K562 (cell line): ENCODE data around the gene TPSAB1. TPM values are rescaled to one million over a fixed set of nuclear protein-coding genes. Genes with fewer than 3 reads are reported as not detected.

ENCODE experiments used
- ATAC-seq: fragments of 200-7000 bp; cut with Tn5 transposase; 3 replicates; pipeline ENCODE4 v1.9.1; 2020; ENCODE audit warnings: moderate library complexity
- BruUV-seq: library from RNA; stranded (reverse); fragments of 400-500 nt; replicated peaks from 2 replicates; lab custom pipeline; 2021; lab: Mats Ljungman, UMichigan
- CTCF ChIA-PET: fragments of 300-600 bp; formaldehyde crosslinking; extraction: SDS; loops from one replicate; lab custom pipeline; 2021; ENCODE audit warnings: low intra/inter-chr PET ratio; lab: Yijun Ruan, JAX
- POLR2A ChIA-PET: fragments of 300-600, 350-650 bp; sonication (Branson Sonifier 250); formaldehyde crosslinking; extraction: SDS; loops from one replicate; lab custom pipeline; 2021; ENCODE audit warnings: antibody characterized with exemption, inconsistent platforms; lab: Yijun Ruan, JAX
- DNase-seq, 4 experiments: peaks; one replicate each; pipeline versions ENCODE4 v3.0.0 to v3.0.0-alpha.2; 2011 to 2018; ENCODE audit warnings: low spot score in 3 of 4, mixed read lengths in 3 of 4; ENCODE audit errors: extremely low read depth in 1 of 4
- FAIRE-seq: peaks from 2 replicates; lab custom pipeline; 2011; peaks lifted over from hg19 to GRCh38; lab: Jason Lieb, UNC
- H2AFZ ChIP-seq: 2 replicates; pipeline ENCODE4 v1.6.0; 2011; ENCODE audit warnings: low read depth, low read length, control low read depth, inconsistent platforms
- H3K27ac ChIP-seq: fragments of 200-600 bp; 3 replicates; pipeline ENCODE4 v1.8.0; 2011; ENCODE audit warnings: low read depth, mild to moderate bottlenecking, control low read depth, inconsistent platforms, low read length, moderate library complexity, mixed read lengths; ENCODE audit errors: extremely low read depth
- H3K27me3 ChIP-seq, 2 experiments: fragments of 300-600 bp in 1 of 2; 2 replicates in 1 of 2; 3 replicates in 1 of 2; pipeline versions ENCODE4 v1.6.0 to v1.8.0; 2011; ENCODE audit warnings: inconsistent platforms in 2 of 2, low read length in 2 of 2, mild to moderate bottlenecking in 1 of 2, mixed read lengths in 1 of 2, moderate library complexity in 1 of 2; ENCODE audit not compliant: control insufficient read depth in 2 of 2, insufficient read depth in 2 of 2
- H3K36me3 ChIP-seq: fragments of 300-600 bp; 3 replicates; pipeline ENCODE4 v1.8.0; 2011; ENCODE audit warnings: mild to moderate bottlenecking, low read length, inconsistent platforms; ENCODE audit not compliant: control insufficient read depth, insufficient read depth
- H3K4me1 ChIP-seq, 2 experiments: fragments of 200-600 bp in 1 of 2; replicated peaks in 1 of 2; 2 replicates in 1 of 2; 3 replicates in 1 of 2; pipeline versions ENCODE4 v1.5.1 to v1.8.0; 2011; ENCODE audit warnings: inconsistent platforms in 2 of 2, low read length in 2 of 2, mild to moderate bottlenecking in 1 of 2, mixed read lengths in 1 of 2, moderate library complexity in 1 of 2; ENCODE audit not compliant: control insufficient read depth in 2 of 2, insufficient read depth in 2 of 2
- H3K4me2 ChIP-seq: 2 replicates; pipeline ENCODE4 v1.6.1; 2011; ENCODE audit warnings: low read length, control low read depth, inconsistent platforms, mixed read lengths; ENCODE audit not compliant: insufficient read depth
- H3K4me3 ChIP-seq: fragments of 200-600 bp; sonication (generic), shearing (Covaris generic); 2 replicates; pipeline ENCODE4 v1.5.1; 2016; ENCODE audit warnings: control low read depth, inconsistent platforms
- H3K79me2 ChIP-seq: fragments of 200-600 bp; 3 replicates; pipeline ENCODE4 v1.8.0; 2011; ENCODE audit warnings: low read length, inconsistent platforms; ENCODE audit not compliant: control insufficient read depth, insufficient read depth
- H3K9ac ChIP-seq, 2 experiments: 2 replicates each; pipeline versions ENCODE4 v1.6.0 to v1.6.1; 2011; ENCODE audit warnings: low read depth in 2 of 2, low read length in 2 of 2, control low read depth in 1 of 2, inconsistent platforms in 1 of 2, mild to moderate bottlenecking in 1 of 2, mixed read lengths in 1 of 2; ENCODE audit not compliant: insufficient read depth in 1 of 2
- H3K9me1 ChIP-seq: one replicate; pipeline ENCODE4 v1.6.0; 2011; ENCODE audit warnings: inconsistent platforms, mild to moderate bottlenecking, low read length, moderate library complexity; ENCODE audit not compliant: control insufficient read depth, insufficient read depth
- H3K9me3 ChIP-seq: replicated peaks from 2 replicates; pipeline ENCODE4 v1.5.1; 2011; ENCODE audit warnings: low read depth, low read length, inconsistent platforms; ENCODE audit not compliant: control insufficient read depth, insufficient read depth
- H4K20me1 ChIP-seq: replicated peaks from 2 replicates; pipeline ENCODE4 v1.6.1; 2011; ENCODE audit warnings: low read length, inconsistent platforms, mixed read lengths; ENCODE audit not compliant: control insufficient read depth, insufficient read depth
- ARHGAP35 ChIP-seq: fragments of 450-650 bp; IDR thresholded peaks from 2 replicates; pipeline ENCODE4 v1.6.1; 2018; ENCODE audit not compliant: partially characterized antibody
- NR1H2 ChIP-seq: sonication (generic); formaldehyde crosslinking; IDR thresholded peaks from 2 replicates; pipeline ENCODE4 v1.4.0; 2020; ENCODE audit warnings: mild to moderate bottlenecking, missing genetic modification reagents
- PTBP1 ChIP-seq: fragments of 200-400 bp; formaldehyde crosslinking; IDR thresholded peaks from 2 replicates; pipeline ENCODE4 v1.6.1; 2017; ENCODE audit warnings: low read depth, low read length
- SAFB2 ChIP-seq: fragments of 200-400 bp; formaldehyde crosslinking; IDR thresholded peaks from 2 replicates; pipeline ENCODE4 v1.6.1; 2018; ENCODE audit warnings: borderline replicate concordance, low read length, low read depth, moderate library complexity; ENCODE audit not compliant: severe bottlenecking
- STAT6 ChIP-seq: sonication (generic); formaldehyde crosslinking; IDR thresholded peaks from 2 replicates; pipeline ENCODE4 v1.8.1; 2023; ENCODE audit warnings: mild to moderate bottlenecking, missing genetic modification reagents
- ZNF165 ChIP-seq: fragments of 250-450 bp; sonication (Bioruptor Pico); IDR thresholded peaks from 2 replicates; pipeline ENCODE4 v1.4.0; 2020; ENCODE audit warnings: borderline replicate concordance
- ZNF695 ChIP-seq: fragments of 450-650 bp; formaldehyde crosslinking; IDR thresholded peaks from 2 replicates; pipeline ENCODE4 v1.4.0; 2020; ENCODE audit warnings: mild to moderate bottlenecking, moderate library complexity
- WGBS: fragments of 100-300 bp; shearing (Covaris generic); methylation state at CpG from one replicate; pipeline ENCODE4 v1.1.6; 2016; ENCODE audit warnings: low coverage, mixed read lengths; ENCODE audit not compliant: insufficient coverage; ENCODE audit errors: missing lambda C conversion rate; 5-methylcytosine and 5-hydroxymethylcytosine counted together
- in situ Hi-C: fragments of 300-500 bp; cut with MboI; formaldehyde crosslinking; loops from 4 replicates; pipeline ENCODE4 v1.15.0; 2018; ENCODE audit warnings: inconsistent platforms, mixed read lengths
- intact Hi-C: fragments of 100-400 bp; cut with micrococcal nuclease; formaldehyde crosslinking; loops from 2 replicates; pipeline ENCODE4 v1.14.2; 2022
- polyA plus RNA-seq, 8 experiments: library from polyadenylated mRNA; depleted of rRNA in 4 of 8; stranded (reverse) in 5 of 8; unstranded in 3 of 8; fragments of >200 nt; fragmentation: Nextera tagmentation in 2 of 8; fragmentation: Illumina TruSeq in 1 of 8; extraction: Ambion mirVana in 2 of 8; extraction: Trizol in 1 of 8; gene quantifications; 2 replicates each; pipeline versions ENCODE4 v1.2.1 to v1.2.3, GENCODE V29; 2011 to 2014; ENCODE audit warnings: inconsistent platforms in 1 of 8, missing spikeins in 1 of 8
- total RNA-seq, 7 experiments: library from RNA; depleted of rRNA in 6 of 7; stranded (reverse); fragments of >200 nt in 6 of 7; fragmentation: Illumina TruSeq in 2 of 7; extraction: Trizol in 2 of 7; gene quantifications; 2 replicates each; pipeline versions ENCODE4 v1.2.1 to v1.2.3, GENCODE V29; 2011 to 2021; ENCODE audit warnings: low replicate concordance in 1 of 7

Gene TPSAB1
- total and polyA plus RNA-seq, 9 of the 15 experiments (the other 6 are each of a cell fraction or from before 2014, with no cell fraction given): not detected

DNA sequence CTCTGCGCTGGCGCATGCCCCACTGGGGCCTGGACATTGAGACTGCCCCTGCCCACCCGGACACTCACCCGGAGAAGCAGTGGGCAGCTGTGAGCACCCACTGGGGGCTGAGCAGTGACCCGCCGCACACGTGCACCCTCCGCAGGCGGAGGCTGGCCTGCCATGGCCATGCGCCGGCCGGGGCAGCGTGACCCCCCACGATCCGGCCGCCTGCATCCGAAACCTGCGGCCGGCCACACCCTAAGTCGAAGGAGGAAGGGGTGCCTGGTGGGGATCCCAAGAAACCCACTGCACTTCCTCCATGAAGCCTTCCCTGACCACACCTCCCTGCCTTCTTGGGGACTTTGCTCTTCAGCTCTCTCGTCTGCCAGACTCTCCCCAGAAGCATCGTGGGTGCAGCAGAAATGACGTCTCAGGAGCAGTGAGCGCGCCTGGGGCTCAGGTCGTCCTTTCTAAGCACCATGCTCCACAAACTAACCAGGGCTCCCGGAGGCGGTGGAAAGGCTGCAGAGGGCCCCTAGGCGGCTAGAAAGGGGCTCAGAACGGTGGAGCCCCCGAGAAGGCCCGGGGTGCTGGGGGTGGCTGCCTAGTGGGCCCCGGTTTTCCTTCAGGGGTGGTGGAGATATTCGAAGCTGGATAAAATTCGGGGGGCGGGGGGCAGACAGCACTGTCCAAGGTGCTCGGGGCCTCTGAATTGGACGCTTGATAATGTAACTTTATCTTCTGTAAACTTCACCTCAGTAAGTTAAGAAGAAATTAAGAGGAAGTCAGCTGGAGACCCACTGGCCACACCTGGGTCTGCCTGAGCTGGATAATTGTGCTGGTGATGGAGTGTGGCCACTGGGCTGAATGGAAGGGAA is 16.9 kb upstream of the TPSAB1 start:
- H3K27ac ChIP-seq: no peak overlapping the region
- CTCF ChIA-PET: no interaction called here
- intact Hi-C loops: no loop called here
- no peaks in the 10 kb centered on the region for H3K9me3 ChIP-seq
- TF ChIP-seq SAFB2: no peak
- no peak for TF ChIP-seq ZNF695 (CRISPR knock-in tag)
- TF ChIP-seq STAT6 (CRISPR knock-in tag): no peak
- no peak for TF ChIP-seq PTBP1
- TF ChIP-seq ZNF165: no peak
- TF ChIP-seq ARHGAP35: no peak
- no peak for TF ChIP-seq NR1H2
- TF ChIP-seq, all 486 proteins: peak for 0
- H3K27me3 ChIP-seq: peaks cover 40 to 67% of the 10 kb centered on the region in 2 experiments
- H4K20me1 ChIP-seq: peaks cover 13% of the 10 kb centered on the region; the same call in 1 of the 2 replicates
- no peaks in the 10 kb centered on the region for H3K36me3 ChIP-seq
- 5% methylated on average over 29 of the region's 38 CpGs for WGBS
- ATAC-seq (no peak), FAIRE-seq (no peak), DNase-seq (no peak)
- no peak overlapping the region for H3K9ac ChIP-seq
- H3K4me1 ChIP-seq: peaks cover 0 to 54% of the 10 kb centered on the region in 2 experiments; a peak in 2 of 5 replicates
- H3K4me2 ChIP-seq: no peak overlapping the region
- H2AFZ ChIP-seq: no peak overlapping the region
- BruUV-seq: no TSS peak
- H3K4me3 ChIP-seq: no peak overlapping the region
- H3K79me2 ChIP-seq: no peaks in the 10 kb centered on the region
- H3K9me1 ChIP-seq: no peaks in the 10 kb centered on the region
- POLR2A ChIA-PET: interaction anchor here (0.5 to 1.0 kb wide), 2 partner anchors 21 to 462 kb away, joined by 3 to 5 read pairs; no protein-coding TSS in a partner anchor
- in situ Hi-C loops: no loop called here
